Spleen (tissue), 11 donors: ENCODE results near the gene TMEM178B. TPM values are rescaled to one million over a fixed set of nuclear protein-coding genes. Genes with fewer than 3 reads are reported as not detected.

ENCODE experiments used
- DNase-seq: peaks from one replicate; pipeline ENCODE4 v3.0.0-alpha.2; 2020
- H3K27ac ChIP-seq, 8 donors: fragments of 200-600 bp; sonication (generic) in 7 of 8; 1 replicate in 4 of 8; 2 replicates in 4 of 8; pipeline versions ENCODE4 v1.5.0 to v1.8.0; 2016 to 2021; ENCODE audit warnings: inconsistent platforms in 4 of 8, mild to moderate bottlenecking in 4 of 8, moderate library complexity in 1 of 8
- H3K27me3 ChIP-seq, 7 donors: fragments of 200-600 bp; sonication (generic) in 6 of 7; replicated peaks in 1 of 7; 1 replicate in 4 of 7; 2 replicates in 3 of 7; pipeline versions ENCODE4 v1.5.0 to v1.8.0; 2016 to 2021; ENCODE audit warnings: inconsistent platforms in 3 of 7, mild to moderate bottlenecking in 1 of 7
- H3K36me3 ChIP-seq, 6 donors: fragments of 200-600 bp; sonication (generic) in 5 of 6; 1 replicate in 4 of 6; 2 replicates in 2 of 6; pipeline versions ENCODE4 v1.5.0 to v1.8.0; 2016 to 2021; ENCODE audit warnings: inconsistent platforms in 2 of 6
- H3K4me1 ChIP-seq, 6 donors: fragments of 200-600 bp; sonication (generic) in 5 of 6; 1 replicate in 3 of 6; 2 replicates in 3 of 6; pipeline versions ENCODE4 v1.5.0 to v1.8.0; 2016 to 2021; ENCODE audit warnings: inconsistent platforms in 3 of 6
- H3K4me3 ChIP-seq, 8 donors: fragments of 200-600 bp; sonication (generic) in 7 of 8; 1 replicate in 4 of 8; 2 replicates in 4 of 8; pipeline versions ENCODE4 v1.5.0 to v1.8.0; 2016 to 2021; ENCODE audit warnings: inconsistent platforms in 4 of 8, mild to moderate bottlenecking in 4 of 8, moderate library complexity in 2 of 8
- H3K9me3 ChIP-seq, 8 donors: fragments of 200-600 bp; sonication (generic) in 7 of 8; 1 replicate in 4 of 8; 2 replicates in 4 of 8; pipeline versions ENCODE4 v1.5.0 to v1.8.0; 2016 to 2021; ENCODE audit warnings: inconsistent platforms in 4 of 8
- CTCF ChIP-seq, 11 experiments: fragments of 200-600 bp in 7 of 11; fragments of 450-650 bp in 4 of 11; sonication (generic) in 4 of 11; IDR thresholded peaks in 8 of 11; conservative IDR thresholded peaks in 3 of 11; 1 replicate in 7 of 11; 2 replicates in 4 of 11; pipeline versions ENCODE4 v1.4.0 to v1.8.0; 2016 to 2021; ENCODE audit warnings: antibody characterized with exemption in 11 of 11, inconsistent platforms in 4 of 11, mild to moderate bottlenecking in 1 of 11
- POLR2A ChIP-seq, 3 donors: fragments of 450-650 bp; IDR thresholded peaks; one replicate each; pipeline ENCODE4 v1.5.1; 2017; ENCODE audit warnings: antibody characterized with exemption in 3 of 3, mild to moderate bottlenecking in 1 of 3
- POLR2AphosphoS5 ChIP-seq, 3 donors: sonication (generic); formaldehyde crosslinking; IDR thresholded peaks; one replicate each; pipeline ENCODE4 v1.5.1; 2017; ENCODE audit warnings: antibody characterized with exemption in 3 of 3
- WGBS, 5 donors: extraction: QIAGEN DNeasy Blood & Tissue Kit in 3 of 5; methylation state at CpG; one replicate each; pipeline versions ENCODE4 v1.1.5 to v1.1.7; 2013 to 2018; 5-methylcytosine and 5-hydroxymethylcytosine counted together
- intact Hi-C: fragments of 100-400 bp; cut with DNase I; formaldehyde crosslinking; loops from one replicate; pipeline ENCODE4 v1.15.0; 2023; ENCODE audit warnings: low total_unique reads
- polyA plus RNA-seq, 3 donors: library from polyadenylated mRNA; stranded (reverse); fragments of 200-250 nt; gene quantifications; one replicate each; pipeline ENCODE4 v1.2.1, GENCODE V29; 2013
- total RNA-seq, 7 donors: library from RNA; depleted of rRNA in 3 of 7; stranded (reverse); fragments of >200 nt in 3 of 7; fragmentation: NEBNext Ultra II Directional in 4 of 7; extraction: Animal tissue kit (Norgen Biotek cat#: 25700) in 4 of 7; gene quantifications; one replicate each; pipeline versions ENCODE4 v1.1.0 to v1.2.1, GENCODE V29; 2016 to 2021
- donor health status: healthy with polysubstance abuse.
- donor health status: DM: no; HTN: no; CAD: no; lungs with moderate emphysema.
- donor health status: DM: no; HTN: no; CAD: no.
- donor health status: Bipolar disorder and iron deficiency.
- donor health status: healthy.
- donor health status: DM: no; HTN: no; CAD: no.
- donor health status: DM: yes; HTN: yes; CAD: no.

Gene TMEM178B
- total and polyA plus RNA-seq, 10 donors, result 0.35 to 5.5 (median 1.3) TPM

GRCh38 chr7:141039376-141039775, 34.5 kb upstream of the TMEM178B start:
- no peaks in the 10 kb centered on the region for H3K4me1 ChIP-seq
- H3K36me3 ChIP-seq, result no peaks in the 10 kb centered on the region
- H3K4me3 ChIP-seq, result no peak overlapping the region
- H3K27ac ChIP-seq, result no peak overlapping the region
- no peak for TF ChIP-seq POLR2AphosphoS5 (IDR thresholded peaks at IDR 0.05)
- no peak for TF ChIP-seq POLR2A (IDR thresholded peaks at IDR 0.05)
- no peak for TF ChIP-seq CTCF (IDR thresholded peaks at IDR 0.05 in 8 of 11, conservative IDR thresholded peaks at IDR 0.05 in 3 of 11)
- intact Hi-C loops, result no loop called here
- DNase-seq, result no peak
- peaks cover 0 to 6% (median 0%) of the 10 kb centered on the region in 7 donors for H3K27me3 ChIP-seq
- WGBS, 5 donors, result 48 to 66% (median 53%) methylated on average over 3 of the region's 3 CpGs
- peaks cover 0 to 2% (median 0%) of the 10 kb centered on the region in 8 donors for H3K9me3 ChIP-seq

- Histone ChIP-seq H3K36me3 (no peaks in the 10 kb centered on the region), H3K4me1 (no peaks in the 10 kb centered on the region), H3K27ac (no peak overlapping the region), H3K9me3 (peaks cover 0 to 2% (median 0%) of the 10 kb centered on the region in 8 donors), H3K4me3 (no peak overlapping the region), H3K27me3 (peaks cover 0 to 6% (median 0%) of the 10 kb centered on the region in 7 donors)
- DNase-seq, result no peak
- intact Hi-C loops, result no loop called here
- no peak for TF ChIP-seq CTCF (IDR thresholded peaks at IDR 0.05 in 8 of 11, conservative IDR thresholded peaks at IDR 0.05 in 3 of 11)
- TF ChIP-seq POLR2AphosphoS5 (IDR thresholded peaks at IDR 0.05), result no peak
- TF ChIP-seq POLR2A (IDR thresholded peaks at IDR 0.05), result no peak
- 88 to 96% (median 91%) methylated on average over 14 of the region's 14 CpGs for WGBS, 5 donors
Observed at GRCh38 chr7:141042222-141043193, 31.4 kb upstream of the TMEM178B start.

GRCh38 chr7:141043616-141044015, 30.2 kb upstream of the TMEM178B start:
- H3K36me3 ChIP-seq, result no peaks in the 10 kb centered on the region
- peaks cover 0 to 6% (median 0%) of the 10 kb centered on the region in 7 donors for H3K27me3 ChIP-seq
- WGBS, 5 donors, result 72 to 82% (median 76%) methylated on average over 4 of the region's 4 CpGs
- H3K27ac ChIP-seq, result no peak overlapping the region
- H3K9me3 ChIP-seq, result no peaks in the 10 kb centered on the region
- no peak overlapping the region for H3K4me3 ChIP-seq
- DNase-seq, result no peak
- TF ChIP-seq CTCF (IDR thresholded peaks at IDR 0.05 in 8 of 11, conservative IDR thresholded peaks at IDR 0.05 in 3 of 11) (no peak), POLR2A (IDR thresholded peaks at IDR 0.05) (no peak), POLR2AphosphoS5 (IDR thresholded peaks at IDR 0.05) (no peak)
- intact Hi-C loops, result no loop called here
- no peaks in the 10 kb centered on the region for H3K4me1 ChIP-seq

GRCh38 chr7:141045126-141045841, 28.6 kb upstream of the TMEM178B start:
- WGBS, 5 donors, result 46 to 62% (median 50%) methylated on average over 7 of the region's 7 CpGs
- Histone ChIP-seq H3K4me1 (no peaks in the 10 kb centered on the region), H3K27ac (no peak overlapping the region), H3K36me3 (no peaks in the 10 kb centered on the region), H3K27me3 (peaks cover 0 to 7% (median 0%) of the 10 kb centered on the region in 7 donors), H3K9me3 (no peaks in the 10 kb centered on the region), H3K4me3 (no peak overlapping the region)
- intact Hi-C loops, result no loop called here
- TF ChIP-seq POLR2AphosphoS5 (IDR thresholded peaks at IDR 0.05), result no peak
- TF ChIP-seq POLR2A (IDR thresholded peaks at IDR 0.05), result no peak
- no peak for TF ChIP-seq CTCF (IDR thresholded peaks at IDR 0.05 in 8 of 11, conservative IDR thresholded peaks at IDR 0.05 in 3 of 11)
- DNase-seq, result no peak
